ENCODE data around the gene GPR6. TPM values are rescaled to one million over a fixed set of nuclear protein-coding genes. Genes with fewer than 3 reads are reported as not detected.

Gene GPR6, protein sequence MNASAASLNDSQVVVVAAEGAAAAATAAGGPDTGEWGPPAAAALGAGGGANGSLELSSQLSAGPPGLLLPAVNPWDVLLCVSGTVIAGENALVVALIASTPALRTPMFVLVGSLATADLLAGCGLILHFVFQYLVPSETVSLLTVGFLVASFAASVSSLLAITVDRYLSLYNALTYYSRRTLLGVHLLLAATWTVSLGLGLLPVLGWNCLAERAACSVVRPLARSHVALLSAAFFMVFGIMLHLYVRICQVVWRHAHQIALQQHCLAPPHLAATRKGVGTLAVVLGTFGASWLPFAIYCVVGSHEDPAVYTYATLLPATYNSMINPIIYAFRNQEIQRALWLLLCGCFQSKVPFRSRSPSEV
- total RNA-seq, result not detected

DNA sequence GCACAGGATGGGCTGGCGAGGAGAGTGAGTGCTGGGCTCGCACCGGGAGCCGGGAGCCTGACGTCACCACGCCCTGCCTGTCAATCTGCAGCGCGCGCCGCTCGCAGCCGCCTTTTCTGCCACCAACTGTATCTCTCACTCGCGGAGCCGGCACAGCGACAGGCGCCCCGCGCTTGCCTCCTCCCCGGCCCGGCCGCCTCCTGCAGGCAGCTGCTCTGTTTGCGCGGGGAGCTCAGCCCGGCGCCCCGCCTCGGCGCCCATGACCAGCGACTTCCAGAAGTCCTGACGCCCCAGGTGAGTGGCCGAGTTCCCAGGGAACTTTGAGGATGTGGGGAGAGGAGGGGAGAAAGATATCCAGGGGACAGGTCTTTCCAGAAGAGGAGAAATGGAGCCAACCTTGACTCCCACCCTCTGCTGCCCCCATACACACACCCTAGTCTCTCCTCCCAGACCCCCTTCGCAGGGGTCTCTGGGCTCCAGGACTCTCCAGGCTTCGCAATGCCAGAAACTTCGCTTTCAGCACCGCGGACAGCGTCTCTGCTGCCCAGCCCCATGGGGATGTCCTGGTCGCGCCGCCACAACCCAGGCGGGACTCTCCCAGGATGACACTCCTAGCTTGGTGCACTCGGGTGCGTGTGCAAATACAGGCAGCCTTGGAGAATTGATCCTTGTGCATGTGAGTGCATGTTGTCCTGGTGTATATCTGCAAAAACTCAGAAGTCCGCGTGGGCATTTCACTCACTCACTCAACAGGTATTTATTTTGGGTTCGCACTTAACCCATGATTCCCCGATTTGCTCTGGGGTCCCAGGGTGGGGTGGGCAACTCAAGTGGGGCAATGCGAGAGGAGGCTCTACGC, at the start of gene GPR6:
Gene GPR6 (plus strand): TSS at position 138 of the 859 bp plus-strand sequence. CDS start 802 bp downstream, outside the sequence.
- ATAC-seq (peak; percentile 47), DNase-seq (peak; percentile 79)
- peaks cover 2% of the 10 kb centered on the region for H3K36me3 Mint-ChIP-seq (ENCODE audit: low read depth)
- H3K9me3 Mint-ChIP-seq (ENCODE audit: low read depth), result no peaks in the 10 kb centered on the region
- CTCF ChIA-PET, result no interaction called here
- intact Hi-C loops (cut with DNase I, micrococcal nuclease), result no loop called here
- peaks cover 52% of the 10 kb centered on the region for H3K27me3 Mint-ChIP-seq
- no peak within 1 kb of the TSS for H3K27ac Mint-ChIP-seq
- POLR2A ChIA-PET, result no interaction called here
- H3K4me1 Mint-ChIP-seq, result no peaks in the 10 kb centered on the region
- H3K4me3 Mint-ChIP-seq, result no peak within 1 kb of the TSS

DNA sequence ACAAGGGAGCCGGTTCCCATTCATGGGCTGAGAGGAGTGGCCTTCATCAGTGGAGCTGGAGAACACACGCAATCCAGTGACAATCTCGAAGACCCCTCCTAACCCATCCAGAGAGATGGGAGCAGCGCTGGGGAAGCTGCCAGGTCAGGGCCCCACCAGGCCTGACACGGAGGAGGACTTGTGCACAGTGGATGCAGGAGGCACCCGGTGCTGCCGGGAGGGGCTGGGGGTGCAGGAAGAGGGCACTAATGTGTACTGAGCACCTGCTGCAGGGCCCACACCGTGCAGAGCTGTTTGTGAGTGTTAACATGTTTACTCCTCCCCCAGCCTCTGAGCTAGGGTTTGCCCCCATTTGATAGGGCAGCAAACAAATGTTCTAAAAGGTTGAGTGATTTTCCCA, 43.8 kb upstream of the GPR6 start:
- H3K4me1 Mint-ChIP-seq, result no peaks in the 10 kb centered on the region
- no peak for ATAC-seq
- CTCF ChIA-PET, result interaction anchor here (0.5 to 1.6 kb wide), 3 partner anchors 106 to 1130 kb away, joined by 3 to 4 read pairs (median 3); no protein-coding TSS in a partner anchor

DNA sequence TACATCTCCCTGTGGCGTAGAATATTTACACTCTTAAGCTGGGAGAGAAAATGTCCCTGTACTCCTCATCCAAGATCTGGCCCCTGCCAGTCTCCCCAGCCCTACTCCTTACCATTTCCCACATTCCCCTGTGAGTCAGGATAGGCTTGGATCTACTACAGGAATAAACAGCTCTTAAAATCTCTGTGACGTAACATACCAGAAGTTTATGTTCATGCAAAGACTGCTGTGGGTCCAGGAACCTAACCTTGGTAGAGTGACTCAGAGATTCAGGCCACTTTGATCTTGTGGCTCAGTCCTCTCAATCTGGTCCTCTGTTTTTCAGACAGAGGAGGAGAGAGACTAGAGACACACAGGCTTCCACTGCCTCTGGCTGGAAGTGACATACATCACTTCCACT, 38.5 kb upstream of the GPR6 start:
- Mint-ChIP-seq H3K36me3 (ENCODE audit: low read depth) (no peaks in the 10 kb centered on the region), H3K9me3 (ENCODE audit: low read depth) (peaks cover 4% of the 10 kb centered on the region), H3K4me1 (no peaks in the 10 kb centered on the region), H3K27me3 (peaks cover 8% of the 10 kb centered on the region), H3K4me3 (no peak overlapping the region), H3K27ac (no peak overlapping the region)
- no peak for DNase-seq
- ChIA-PET POLR2A (no interaction called here), CTCF (no interaction called here)
- intact Hi-C loops (cut with DNase I, micrococcal nuclease), result no loop called here
- ATAC-seq, result no peak

More for the DNA sequence above, 43.8 kb upstream of the GPR6 start:
- no peaks in the 10 kb centered on the region for H3K36me3 Mint-ChIP-seq (ENCODE audit: low read depth)
- H3K27ac Mint-ChIP-seq, result no peak overlapping the region
- no peak for DNase-seq
- H3K9me3 Mint-ChIP-seq (ENCODE audit: low read depth), result peaks cover 4% of the 10 kb centered on the region
- POLR2A ChIA-PET, result no interaction called here
- intact Hi-C loops (cut with DNase I, micrococcal nuclease), result no loop called here
- no peak overlapping the region for H3K4me3 Mint-ChIP-seq
- no peaks in the 10 kb centered on the region for H3K27me3 Mint-ChIP-seq

DNA sequence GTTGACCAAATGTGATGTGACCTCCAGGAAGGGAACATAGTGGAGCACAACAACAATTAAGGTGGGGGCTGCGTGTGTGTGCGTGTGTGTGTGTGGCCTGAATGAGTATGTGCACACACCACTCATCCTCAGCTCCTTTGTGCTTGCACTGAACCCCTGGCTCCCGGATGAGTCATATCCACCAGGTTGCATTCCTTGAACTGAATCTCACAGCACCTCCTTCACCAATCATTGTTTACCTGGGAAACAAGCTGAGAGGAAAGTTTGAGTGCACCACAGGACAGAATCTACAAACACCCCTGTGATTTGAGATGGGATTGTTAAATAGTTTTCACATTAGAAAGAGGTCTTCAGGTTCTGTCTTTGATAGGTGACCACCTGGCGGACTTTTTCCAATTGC, 33.7 kb upstream of the GPR6 start:
- POLR2A ChIA-PET, result no interaction called here
- Mint-ChIP-seq H3K36me3 (ENCODE audit: low read depth) (no peaks in the 10 kb centered on the region), H3K9me3 (ENCODE audit: low read depth) (no peaks in the 10 kb centered on the region), H3K4me3 (no peak overlapping the region), H3K27me3 (peaks cover 11% of the 10 kb centered on the region), H3K27ac (no peak overlapping the region), H3K4me1 (no peaks in the 10 kb centered on the region)
- no peak for DNase-seq
- intact Hi-C loops (cut with DNase I, micrococcal nuclease), result no loop called here
- CTCF ChIA-PET, result no interaction called here
- ATAC-seq, result no peak

DNA sequence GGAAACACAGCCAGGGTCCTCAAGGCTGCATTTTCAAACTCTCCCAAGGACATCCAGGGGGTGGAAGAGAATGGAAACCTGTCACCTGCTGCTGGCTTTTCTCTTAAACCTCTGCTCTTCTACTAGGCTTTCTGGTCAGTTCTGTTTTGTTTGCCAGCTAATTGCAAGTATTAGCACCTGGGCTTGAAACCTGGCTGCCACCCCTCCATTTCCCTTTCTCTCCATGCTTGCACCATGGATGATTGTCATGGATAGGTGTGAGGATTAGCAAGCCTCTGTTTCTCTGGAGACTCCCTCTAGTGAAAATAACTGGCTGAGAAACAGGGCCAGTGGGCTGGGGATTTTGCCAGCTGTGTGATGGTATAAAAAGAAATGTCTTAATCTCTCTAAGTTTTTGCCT, 33.0 kb upstream of the GPR6 start:
- intact Hi-C loops (cut with DNase I, micrococcal nuclease), result no loop called here
- ChIA-PET POLR2A (no interaction called here), CTCF (no interaction called here)
- DNase-seq (no peak), ATAC-seq (no peak)
- no peaks in the 10 kb centered on the region for H3K36me3 Mint-ChIP-seq (ENCODE audit: low read depth)
- H3K4me3 Mint-ChIP-seq, result no peak overlapping the region
- H3K4me1 Mint-ChIP-seq, result no peaks in the 10 kb centered on the region
- no peak overlapping the region for H3K27ac Mint-ChIP-seq
- no peaks in the 10 kb centered on the region for H3K9me3 Mint-ChIP-seq (ENCODE audit: low read depth)
- H3K27me3 Mint-ChIP-seq, result peaks cover 11% of the 10 kb centered on the region

DNA sequence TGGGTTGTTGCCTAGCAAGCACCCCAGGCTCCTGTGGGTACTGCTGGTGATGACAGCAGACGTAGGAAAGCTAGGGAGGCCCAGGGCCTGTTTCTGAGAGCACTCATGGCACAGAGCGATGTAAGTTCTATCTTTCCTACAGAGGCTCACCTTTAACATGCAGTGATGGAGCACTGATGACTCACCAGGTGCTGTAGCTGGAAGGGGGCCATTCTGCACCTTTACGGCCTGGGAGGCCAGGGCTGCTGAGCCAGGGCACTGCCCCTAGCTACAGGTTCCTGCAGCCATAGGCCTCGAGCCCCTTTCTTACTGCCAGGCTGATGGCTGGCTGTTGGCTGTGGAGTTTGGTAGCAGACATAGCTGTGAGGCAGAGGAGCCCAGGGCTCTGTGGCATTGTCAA, 31.1 kb upstream of the GPR6 start:
- no peak for DNase-seq
- Mint-ChIP-seq H3K4me3 (no peak overlapping the region), H3K9me3 (ENCODE audit: low read depth) (peaks cover 5% of the 10 kb centered on the region), H3K27ac (no peak overlapping the region), H3K27me3 (peaks cover 9% of the 10 kb centered on the region), H3K36me3 (ENCODE audit: low read depth) (no peaks in the 10 kb centered on the region), H3K4me1 (no peaks in the 10 kb centered on the region)
- ChIA-PET POLR2A (no interaction called here), CTCF (interaction anchor here (0.7 to 1.3 kb wide), 3 partner anchors 93 to 964 kb away, joined by 3 to 4 read pairs (median 3); no protein-coding TSS in a partner anchor)
- no peak for ATAC-seq
- intact Hi-C loops (cut with DNase I, micrococcal nuclease), result no loop called here

DNA sequence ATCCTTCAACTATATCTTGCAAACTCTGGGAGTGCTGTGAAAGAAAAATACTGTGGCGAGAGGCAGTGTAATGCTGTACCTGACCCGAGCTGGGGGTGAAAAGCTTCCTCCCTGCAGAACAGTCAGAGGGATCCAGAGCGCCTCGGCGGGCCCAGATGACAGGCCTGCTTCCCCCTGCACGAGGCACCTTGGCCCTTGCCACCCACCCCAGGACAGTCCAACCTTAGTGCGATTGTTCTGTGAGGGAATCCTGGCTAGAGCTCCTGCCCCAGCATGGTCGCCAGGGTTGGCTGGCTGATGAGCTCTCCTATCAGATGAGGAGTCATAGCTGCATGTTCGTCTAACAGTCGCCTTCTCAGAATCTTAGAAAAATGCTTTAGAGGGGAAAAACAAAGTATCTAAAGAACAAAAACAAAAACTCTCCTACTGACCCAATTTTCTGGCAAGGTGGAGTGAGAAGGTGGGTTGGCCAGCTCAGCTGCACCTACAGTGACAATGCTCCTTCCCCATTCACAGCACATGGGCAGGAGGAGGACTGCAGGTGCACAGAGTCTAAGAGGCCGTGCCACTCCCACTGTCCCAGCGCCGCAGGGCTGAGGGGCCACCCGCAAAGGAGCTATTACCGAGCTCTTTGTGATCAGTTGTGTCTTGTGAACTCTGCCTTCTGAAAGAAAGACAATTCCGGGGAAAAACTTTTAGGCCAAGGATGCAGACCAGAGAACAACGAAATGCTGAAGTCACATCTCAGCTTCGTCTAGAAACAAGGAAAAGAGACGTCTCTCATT, 28.6 kb upstream of the GPR6 start:
- ATAC-seq (no peak), DNase-seq (no peak)
- no peaks in the 10 kb centered on the region for H3K4me1 Mint-ChIP-seq
- H3K27me3 Mint-ChIP-seq, result peaks cover 4% of the 10 kb centered on the region
- H3K9me3 Mint-ChIP-seq (ENCODE audit: low read depth), result peaks cover 5% of the 10 kb centered on the region
- no peak overlapping the region for H3K27ac Mint-ChIP-seq
- ChIA-PET CTCF (no interaction called here), POLR2A (interaction anchor here (0.6 kb wide), 1 partner anchor 784 kb away, joined by 3 read pairs; no protein-coding TSS in a partner anchor)
- H3K4me3 Mint-ChIP-seq, result no peak overlapping the region
- no peaks in the 10 kb centered on the region for H3K36me3 Mint-ChIP-seq (ENCODE audit: low read depth)
- intact Hi-C loops (cut with DNase I, micrococcal nuclease), result no loop called here

DNA sequence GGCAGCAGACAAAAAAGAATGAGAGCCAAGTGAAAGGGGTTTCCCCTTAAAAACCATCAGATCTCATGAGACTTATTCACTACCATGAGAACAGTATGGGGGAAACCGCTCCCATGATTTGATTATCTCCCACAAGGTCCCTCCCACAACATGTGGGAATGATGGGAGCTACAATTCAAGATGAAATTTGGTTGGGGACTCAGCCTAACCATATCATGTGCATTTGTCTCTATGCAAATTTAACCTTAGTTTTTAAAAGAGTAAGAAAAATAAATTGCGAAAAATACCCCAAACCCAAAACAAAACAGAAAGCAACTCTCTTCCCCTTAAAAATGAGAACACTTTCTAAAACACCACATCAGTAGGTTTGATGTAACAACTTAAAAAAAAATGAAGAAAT, 22.6 kb upstream of the GPR6 start:
- H3K27ac Mint-ChIP-seq, result no peak overlapping the region
- ATAC-seq (no peak), DNase-seq (no peak)
- intact Hi-C loops (cut with DNase I, micrococcal nuclease), result no loop called here
- no peaks in the 10 kb centered on the region for H3K36me3 Mint-ChIP-seq (ENCODE audit: low read depth)
- ChIA-PET CTCF (interaction anchor here (0.6 kb wide), 1 partner anchor 33 kb away, joined by 3 read pairs; no protein-coding TSS in a partner anchor), POLR2A (no interaction called here)
- peaks cover 8% of the 10 kb centered on the region for H3K9me3 Mint-ChIP-seq (ENCODE audit: low read depth)
- H3K4me3 Mint-ChIP-seq, result no peak overlapping the region
- no peaks in the 10 kb centered on the region for H3K4me1 Mint-ChIP-seq
- peaks cover 3% of the 10 kb centered on the region for H3K27me3 Mint-ChIP-seq

DNA sequence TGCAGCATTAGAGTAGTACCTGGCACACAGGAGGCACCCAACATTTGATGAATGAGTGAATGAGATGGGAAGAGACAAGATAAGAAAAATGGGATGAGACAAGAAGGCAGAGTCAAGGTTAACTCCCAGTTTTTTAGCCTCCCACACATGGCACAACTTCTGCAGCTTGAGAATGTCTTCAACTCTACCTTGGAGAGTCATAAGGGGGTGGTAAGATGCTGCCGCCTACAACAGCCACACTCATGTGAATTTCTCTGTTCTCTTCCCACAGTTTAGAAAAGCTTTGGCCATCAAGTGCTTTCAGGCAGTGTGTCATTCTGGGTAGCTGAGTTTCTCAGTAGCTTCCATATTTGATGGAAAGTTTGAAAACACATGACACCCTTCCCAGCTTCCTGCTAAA, 19.5 kb upstream of the GPR6 start:
- H3K27me3 Mint-ChIP-seq, result peaks cover 7% of the 10 kb centered on the region

DNA sequence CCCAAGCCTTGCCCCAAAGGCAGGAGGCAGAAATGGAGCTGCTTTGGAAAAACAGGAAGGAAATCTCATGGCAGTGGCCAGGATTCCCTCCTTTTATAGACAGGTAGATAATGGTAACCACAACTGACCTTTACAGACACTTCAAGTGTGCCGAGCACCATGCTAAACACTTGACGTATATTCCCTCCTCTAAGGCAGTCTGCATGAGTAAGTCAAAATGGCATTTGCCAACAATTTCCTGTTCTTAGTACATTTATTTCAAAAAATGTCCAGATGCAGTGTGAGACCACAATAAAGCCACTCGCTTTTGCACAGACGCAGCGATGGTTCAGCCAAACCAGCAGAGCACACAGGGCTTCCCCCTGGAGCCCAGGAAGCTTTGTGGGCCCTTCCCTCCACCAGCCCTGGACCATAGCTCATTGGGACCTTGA, 16.5 kb upstream of the GPR6 start:
- CTCF ChIA-PET, result interaction anchor here (0.8 kb wide), 1 partner anchor 63 kb away, joined by 4 read pairs; no protein-coding TSS in a partner anchor
- intact Hi-C loops (cut with DNase I, micrococcal nuclease), result loop anchor here in 1 of 2 experiments (5.0 kb wide), 1 partner anchor 76 kb away; no protein-coding TSS in a partner anchor
- no peak overlapping the region for H3K27ac Mint-ChIP-seq
- POLR2A ChIA-PET, result no interaction called here
- DNase-seq (no peak), ATAC-seq (peak; percentile 64)
- H3K27me3 Mint-ChIP-seq, result peaks cover 6% of the 10 kb centered on the region
- H3K36me3 Mint-ChIP-seq (ENCODE audit: low read depth), result no peaks in the 10 kb centered on the region
- H3K9me3 Mint-ChIP-seq (ENCODE audit: low read depth), result no peaks in the 10 kb centered on the region
- H3K4me1 Mint-ChIP-seq, result no peaks in the 10 kb centered on the region
- no peak overlapping the region for H3K4me3 Mint-ChIP-seq

More for the DNA sequence above, 19.5 kb upstream of the GPR6 start:
- intact Hi-C loops (cut with DNase I, micrococcal nuclease), result no loop called here
- DNase-seq (no peak), ATAC-seq (no peak)
- POLR2A ChIA-PET, result no interaction called here
- Mint-ChIP-seq H3K36me3 (ENCODE audit: low read depth) (no peaks in the 10 kb centered on the region), H3K4me3 (no peak overlapping the region), H3K9me3 (ENCODE audit: low read depth) (peaks cover 4% of the 10 kb centered on the region), H3K27ac (no peak overlapping the region), H3K4me1 (no peaks in the 10 kb centered on the region)
- CTCF ChIA-PET, result no interaction called here

DNA sequence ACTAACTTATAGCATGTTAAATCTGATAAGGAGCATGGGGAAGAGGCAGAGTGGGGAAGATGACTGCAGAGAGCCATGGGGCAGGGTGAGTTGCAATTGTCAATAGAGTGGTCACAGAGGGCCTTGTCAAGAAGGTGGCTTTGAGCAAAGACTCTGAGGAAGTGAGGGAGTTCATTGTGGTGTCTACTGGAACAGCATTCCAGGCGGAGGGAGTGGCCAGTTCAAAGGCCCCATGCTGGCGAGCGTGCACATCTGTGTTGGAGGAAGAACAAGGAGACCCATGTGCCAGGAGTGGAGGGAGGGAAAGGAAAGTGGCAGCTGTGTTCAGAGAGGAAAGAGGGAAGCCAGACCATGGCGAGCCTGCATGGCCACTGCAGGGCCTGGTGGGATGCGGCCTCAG, 15.8 kb upstream of the GPR6 start:
- Mint-ChIP-seq H3K27ac (no peak overlapping the region), H3K4me3 (no peak overlapping the region), H3K36me3 (ENCODE audit: low read depth) (no peaks in the 10 kb centered on the region), H3K9me3 (ENCODE audit: low read depth) (no peaks in the 10 kb centered on the region), H3K4me1 (no peaks in the 10 kb centered on the region), H3K27me3 (peaks cover 6% of the 10 kb centered on the region)
- intact Hi-C loops (cut with DNase I, micrococcal nuclease), result loop anchor here in 1 of 2 experiments (5.0 kb wide), 1 partner anchor 75 kb away; no protein-coding TSS in a partner anchor
- CTCF ChIA-PET, result interaction anchor here (0.8 kb wide), 1 partner anchor 62 kb away, joined by 4 read pairs; no protein-coding TSS in a partner anchor
- POLR2A ChIA-PET, result no interaction called here
- no peak for ATAC-seq
- no peak for DNase-seq
